HG03280 (cell line): ENCODE data around the gene CST4.
"Not testable (repeated sequence)": the region's sequence is repeated elsewhere in the genome, so short reads cannot be mapped to it uniquely, and the experiment has no call there.

Source experiments
- ATAC-seq: cut with Tn5 transposase; IDR thresholded peaks from one replicate; pipeline ENCODE4 v1.9.1; 2021; ENCODE audit warnings: mild to moderate bottlenecking, moderate library complexity; ENCODE audit not compliant: unreplicated experiment

The CST4 gene, protein sequence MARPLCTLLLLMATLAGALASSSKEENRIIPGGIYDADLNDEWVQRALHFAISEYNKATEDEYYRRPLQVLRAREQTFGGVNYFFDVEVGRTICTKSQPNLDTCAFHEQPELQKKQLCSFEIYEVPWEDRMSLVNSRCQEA

DNA sequence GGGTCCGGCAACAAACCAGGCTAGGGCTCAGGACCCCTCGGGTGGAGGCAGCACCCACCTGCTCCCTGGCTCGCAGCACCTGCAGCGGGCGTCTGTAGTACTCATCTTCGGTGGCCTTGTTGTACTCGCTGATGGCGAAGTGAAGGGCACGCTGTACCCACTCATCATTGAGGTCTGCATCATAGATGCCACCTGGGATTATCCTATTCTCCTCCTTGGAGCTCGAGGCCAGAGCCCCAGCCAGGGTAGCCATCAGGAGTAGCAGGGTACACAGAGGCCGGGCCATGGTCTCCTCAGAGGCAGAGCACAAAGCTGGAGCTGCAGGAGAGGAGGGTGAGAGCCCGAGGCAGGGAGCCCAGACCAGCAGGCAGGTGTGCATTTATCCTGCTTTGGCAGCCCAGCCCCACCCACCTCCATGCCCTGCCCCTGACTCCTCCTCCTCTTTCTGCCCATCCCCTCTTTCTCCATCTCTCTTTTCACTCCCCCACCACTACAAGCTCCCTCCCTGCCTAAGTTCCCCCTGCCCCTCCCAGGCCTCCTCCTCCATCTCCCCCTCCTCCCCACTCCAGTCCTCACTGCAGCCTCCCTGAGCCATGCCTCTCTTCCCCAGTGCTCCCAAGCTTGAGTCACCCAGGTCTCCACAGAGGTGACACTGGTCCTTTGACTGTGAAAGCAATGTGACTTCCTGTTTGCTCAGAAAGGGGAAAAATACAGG, at the start of gene CST4:
Gene CST4, minus strand, starts transcription at position 355 of the 715 bp plus-strand sequence. Its CDS starts 69 bp downstream, at position 286.
- ATAC-seq, result not testable (repeated sequence)

DNA sequence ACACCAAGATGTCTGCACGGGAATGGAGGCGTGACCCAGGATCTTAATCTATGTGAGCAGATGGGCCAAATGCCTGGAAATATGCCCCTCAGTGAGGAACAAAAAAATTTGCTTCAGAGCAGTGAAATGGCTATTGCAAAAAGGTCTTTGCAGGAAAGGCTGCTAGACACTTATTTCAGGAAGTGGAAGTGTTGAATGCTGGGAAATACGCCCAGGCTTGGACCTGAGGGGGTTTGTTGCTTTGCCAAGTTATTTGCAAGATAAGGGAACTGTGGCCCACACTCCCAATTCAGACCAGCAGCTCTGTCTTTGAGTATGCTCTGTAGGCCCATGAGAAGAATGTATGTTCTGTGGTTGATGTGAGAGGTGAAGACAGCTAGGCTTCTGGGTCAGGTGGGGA, 46.6 kb upstream of the CST4 start:
- ATAC-seq, result not testable (repeated sequence)

DNA sequence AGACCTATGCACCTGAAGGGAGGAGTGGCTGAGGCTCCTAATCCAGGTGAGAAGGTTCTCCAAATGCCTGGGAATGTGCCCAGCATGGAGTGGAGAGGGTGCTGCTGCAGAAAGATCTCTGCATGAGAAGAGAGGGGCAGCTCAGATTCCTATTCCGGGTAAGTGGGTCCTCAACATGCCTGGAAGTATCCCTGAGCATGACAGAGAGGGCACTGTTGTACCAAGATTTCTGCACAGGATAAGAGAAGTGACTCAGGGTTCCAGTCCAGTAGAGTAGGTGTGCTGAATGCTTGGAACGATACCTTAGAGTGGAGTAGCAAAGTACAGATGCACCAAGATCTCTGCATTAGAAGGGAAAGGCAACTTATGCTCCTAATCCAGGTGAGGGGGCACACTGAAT, 46.1 kb upstream of the CST4 start:
- not testable (repeated sequence) for ATAC-seq

DNA sequence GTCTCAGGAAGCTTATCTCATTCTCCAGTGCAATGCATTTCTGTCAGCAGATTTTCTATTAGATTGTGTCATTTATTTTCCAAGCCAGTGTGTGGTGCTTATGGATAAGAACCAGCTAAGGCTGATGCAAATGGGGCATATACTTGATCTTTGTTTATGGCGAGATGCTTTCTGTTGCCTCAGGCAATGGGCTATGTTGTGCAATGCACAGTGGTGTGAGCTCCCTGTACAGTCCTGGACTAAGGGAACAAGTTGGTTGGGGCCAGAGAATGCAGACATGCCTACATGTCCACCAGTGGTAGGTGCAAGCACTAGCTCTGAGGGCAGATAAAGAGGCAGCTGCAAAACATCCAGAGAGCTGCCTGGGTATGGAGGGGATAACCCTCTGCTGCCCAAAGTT, 45.6 kb upstream of the CST4 start:
- not testable (repeated sequence) for ATAC-seq

DNA sequence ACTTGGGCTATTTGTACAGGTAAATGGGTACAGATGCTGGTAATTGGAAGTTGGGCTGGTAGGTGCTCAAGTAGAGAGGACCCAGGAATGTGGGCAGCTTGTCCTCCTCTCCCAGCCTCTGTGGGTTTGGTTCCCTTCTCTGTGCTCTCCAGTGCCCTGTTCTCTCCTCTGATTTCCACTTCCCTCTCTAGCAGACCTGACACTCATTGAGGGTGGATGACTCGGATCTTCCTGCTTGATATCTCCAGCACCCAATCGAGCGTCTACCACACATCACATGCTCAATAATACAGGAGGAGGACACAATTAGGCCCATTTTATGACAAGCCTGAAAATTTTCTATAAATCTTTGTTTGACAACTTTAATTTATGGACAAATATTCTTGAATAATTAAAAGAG, 38.2 kb upstream of the CST4 start:
- no peak for ATAC-seq

DNA sequence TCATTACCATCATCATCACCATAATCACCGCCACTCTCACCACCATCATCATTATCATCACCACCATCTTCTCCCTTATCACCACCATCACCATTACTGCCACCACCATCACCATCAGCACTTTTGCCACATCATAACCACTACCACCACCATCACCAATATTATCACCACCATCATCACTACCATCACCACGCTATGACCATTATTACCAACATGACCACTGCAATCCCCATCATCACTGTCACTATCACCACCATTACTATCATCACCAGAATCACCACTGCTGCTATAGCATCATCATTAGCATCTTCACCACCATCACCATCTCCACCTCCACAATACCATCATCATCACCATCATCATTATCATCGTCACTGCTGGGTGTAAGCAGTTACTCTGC, 36.3 kb upstream of the CST4 start:
- ATAC-seq, result no peak

DNA sequence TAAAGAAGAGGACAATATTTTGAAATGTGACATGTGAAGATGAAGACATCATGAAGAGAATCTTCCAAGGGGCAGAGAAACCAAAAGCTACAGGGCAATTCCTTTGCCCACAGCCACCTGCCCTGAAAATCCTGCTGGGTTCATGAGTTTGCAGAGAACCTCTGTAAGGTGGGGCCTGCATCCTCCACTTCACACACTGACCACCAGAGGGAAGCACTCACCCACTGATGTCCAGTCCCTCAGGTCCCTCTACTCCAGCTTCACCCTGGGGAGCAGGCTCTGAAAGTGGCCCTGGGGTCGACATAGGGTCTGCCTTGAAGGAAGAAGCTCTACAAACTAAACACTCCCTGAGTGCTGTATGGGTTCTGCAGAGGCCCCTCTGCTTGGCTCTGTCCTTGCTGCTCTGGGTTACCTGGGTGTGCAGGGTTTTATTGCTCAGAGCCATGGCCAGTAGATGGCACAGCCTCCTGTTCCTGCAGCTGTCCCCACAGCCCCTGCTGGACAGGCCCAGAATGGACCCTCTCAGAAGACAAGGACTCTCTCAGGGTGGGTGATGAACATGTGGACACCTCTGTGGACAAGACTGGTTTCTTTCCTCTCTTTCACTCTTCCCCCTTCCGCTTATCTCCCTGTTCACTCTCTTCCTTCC, 34.9 kb upstream of the CST4 start:
- peak; percentile 58 for ATAC-seq

DNA sequence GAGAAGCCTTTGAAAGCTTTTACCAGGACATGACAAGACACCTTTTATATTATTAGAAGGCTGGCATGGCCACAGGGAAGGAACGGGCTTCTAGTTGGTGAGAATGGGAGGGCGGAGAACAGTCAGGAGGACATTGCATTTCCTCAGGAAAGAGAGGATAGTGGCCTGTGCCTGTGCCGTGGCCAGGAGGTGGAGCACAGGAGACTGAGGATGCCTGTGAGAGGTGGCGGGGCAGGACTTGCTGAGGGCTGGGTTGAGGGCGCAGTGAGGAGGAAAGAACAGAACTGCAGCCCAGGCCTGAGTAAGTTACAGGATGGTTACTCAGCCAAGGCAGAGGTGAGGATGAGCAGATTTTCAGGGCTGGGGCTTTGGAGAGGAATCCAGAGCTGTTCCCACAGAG, 34.0 kb upstream of the CST4 start:
- ATAC-seq, result not testable (repeated sequence)

GRCh38 chr20:23721962-23722361, 33.1 kb upstream of the CST4 start:
- no peak for ATAC-seq

GRCh38 chr20:23719351-23719750, 30.5 kb upstream of the CST4 start:
- ATAC-seq, result not testable (repeated sequence)

- not testable (repeated sequence) for ATAC-seq
Observed at GRCh38 chr20:23711778-23712177, 22.9 kb upstream of the CST4 start.

DNA sequence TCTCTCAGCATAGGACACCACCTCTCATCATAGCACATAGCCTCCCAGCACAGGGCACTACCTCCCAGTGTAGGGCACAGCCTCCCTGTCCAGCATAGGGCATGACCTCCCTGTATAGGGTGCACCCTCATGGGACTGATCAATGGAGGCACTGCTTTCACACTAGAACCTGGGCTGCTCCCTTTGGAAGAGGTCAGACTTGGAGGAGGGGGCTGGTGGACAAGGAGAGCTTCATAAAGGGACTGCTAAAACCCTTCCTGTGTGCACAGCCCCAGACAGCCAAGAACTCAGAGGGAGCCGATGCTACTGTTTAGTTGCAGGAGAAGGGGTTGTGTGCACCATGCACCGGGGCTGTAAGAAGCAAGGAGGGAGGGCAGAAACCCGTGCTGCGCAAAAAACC, 21.9 kb upstream of the CST4 start:
- ATAC-seq, result no peak

GRCh38 chr20:23705895-23706294, 17.1 kb upstream of the CST4 start:
- ATAC-seq, result no peak

DNA sequence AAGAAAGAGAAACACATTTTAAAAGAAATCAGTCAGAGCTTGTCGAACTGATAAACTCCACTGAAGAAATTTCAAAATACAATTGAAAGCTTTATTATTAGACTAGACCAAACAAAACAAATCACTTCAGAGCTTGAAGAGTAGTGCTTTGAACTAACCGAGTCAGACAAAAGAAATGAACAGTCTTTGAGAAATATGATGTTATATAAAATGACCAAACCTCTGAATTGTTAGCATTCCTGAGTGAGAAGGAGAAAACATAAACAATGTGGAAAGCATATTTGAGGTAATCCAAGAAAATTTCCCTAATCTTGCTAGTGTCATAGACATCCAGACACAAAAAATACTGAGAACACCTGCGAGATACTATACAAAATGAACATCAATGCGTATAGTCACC, 13.2 kb upstream of the CST4 start:
- ATAC-seq, result no peak

DNA sequence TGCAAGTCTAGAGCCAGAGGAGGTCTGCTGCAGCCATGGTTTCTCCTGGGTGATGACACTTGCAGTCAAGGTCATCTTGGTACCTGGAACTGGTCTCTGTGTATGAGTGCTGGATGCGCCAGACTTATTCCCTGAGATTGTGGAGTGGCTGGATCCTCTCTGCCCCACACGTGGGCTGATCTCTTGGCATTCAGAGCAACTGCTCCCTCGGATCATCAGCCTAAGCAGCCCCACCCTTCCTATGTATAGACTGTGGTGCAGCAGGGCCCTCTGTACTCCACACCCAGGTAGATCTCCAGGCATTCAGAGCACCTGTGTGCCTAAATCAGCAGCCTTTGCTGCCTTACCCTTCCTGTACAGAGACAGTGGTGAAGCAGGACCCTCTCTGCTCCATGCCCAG, 12.1 kb upstream of the CST4 start:
- no peak for ATAC-seq

- ATAC-seq, result no peak
Observed at GRCh38 chr20:23697947-23698346, 9.1 kb upstream of the CST4 start.

GRCh38 chr20:23695068-23695395, 6.2 kb upstream of the CST4 start:
- ATAC-seq, result not testable (repeated sequence)

GRCh38 chr20:23694178-23695067, 5.6 kb upstream of the CST4 start:
- not testable (repeated sequence) for ATAC-seq

- ATAC-seq, result not testable (repeated sequence)
Observed at GRCh38 chr20:23692725-23693619, 4.1 kb upstream of the CST4 start.

GRCh38 chr20:23691675-23692074, 2.8 kb upstream of the CST4 start:
- ATAC-seq, result no peak
